GM13976 (cell line): ENCODE results near the gene SLC49A3.

Experiments
- DNase-seq: peaks from one replicate; pipeline ENCODE4 v3.0.0; 2012; ENCODE audit warnings: low spot score
- in situ Hi-C: fragments of 300-500 bp; cut with MboI; formaldehyde crosslinking; loops from one replicate; pipeline ENCODE4 v1.12.0; 2022; ENCODE audit warnings: low sequenced_read_pairs, mixed read lengths, inconsistent platforms; ENCODE audit not compliant: unreplicated experiment
- TF ChIP-seq, protein P1 (sequence below): IDR thresholded peaks from 2 replicates; pipeline ENCODE4 v1.5.1; 2012; ENCODE audit warnings: borderline replicate concordance, mild to moderate bottlenecking; ENCODE audit not compliant: insufficient read depth; ENCODE audit errors: extremely low read depth, missing control alignments, control extremely low read depth

SLC49A3 gene

DNA sequence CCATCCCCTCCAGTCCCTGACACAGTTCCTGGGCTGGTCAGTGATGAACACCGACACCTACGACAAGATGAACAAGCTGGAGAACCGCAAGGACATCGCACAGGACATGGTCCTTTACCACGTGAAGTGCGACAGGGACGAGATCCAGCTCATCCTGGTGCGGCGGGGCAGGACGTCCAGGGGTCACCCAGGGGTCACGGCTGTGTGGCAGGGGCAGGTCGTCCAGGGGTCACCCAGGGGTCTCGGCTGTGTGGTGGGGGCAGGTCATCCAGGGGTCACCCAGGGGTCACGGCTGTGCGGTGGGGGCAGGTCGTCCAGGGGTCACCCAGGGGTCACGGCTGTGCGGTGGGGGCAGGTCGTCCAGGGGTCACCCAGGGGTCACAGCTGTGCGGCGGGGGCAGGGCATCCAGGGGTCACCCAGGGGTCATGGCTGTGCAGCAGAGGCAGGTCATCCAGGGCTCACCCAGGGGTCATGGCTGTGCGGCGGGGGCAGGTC, 31.6 kb downstream of the SLC49A3 start:
- in situ Hi-C loops, result no loop called here
- TF ChIP-seq, protein P1, sequence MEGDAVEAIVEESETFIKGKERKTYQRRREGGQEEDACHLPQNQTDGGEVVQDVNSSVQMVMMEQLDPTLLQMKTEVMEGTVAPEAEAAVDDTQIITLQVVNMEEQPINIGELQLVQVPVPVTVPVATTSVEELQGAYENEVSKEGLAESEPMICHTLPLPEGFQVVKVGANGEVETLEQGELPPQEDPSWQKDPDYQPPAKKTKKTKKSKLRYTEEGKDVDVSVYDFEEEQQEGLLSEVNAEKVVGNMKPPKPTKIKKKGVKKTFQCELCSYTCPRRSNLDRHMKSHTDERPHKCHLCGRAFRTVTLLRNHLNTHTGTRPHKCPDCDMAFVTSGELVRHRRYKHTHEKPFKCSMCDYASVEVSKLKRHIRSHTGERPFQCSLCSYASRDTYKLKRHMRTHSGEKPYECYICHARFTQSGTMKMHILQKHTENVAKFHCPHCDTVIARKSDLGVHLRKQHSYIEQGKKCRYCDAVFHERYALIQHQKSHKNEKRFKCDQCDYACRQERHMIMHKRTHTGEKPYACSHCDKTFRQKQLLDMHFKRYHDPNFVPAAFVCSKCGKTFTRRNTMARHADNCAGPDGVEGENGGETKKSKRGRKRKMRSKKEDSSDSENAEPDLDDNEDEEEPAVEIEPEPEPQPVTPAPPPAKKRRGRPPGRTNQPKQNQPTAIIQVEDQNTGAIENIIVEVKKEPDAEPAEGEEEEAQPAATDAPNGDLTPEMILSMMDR, result no peak
- no peak for DNase-seq

DNA sequence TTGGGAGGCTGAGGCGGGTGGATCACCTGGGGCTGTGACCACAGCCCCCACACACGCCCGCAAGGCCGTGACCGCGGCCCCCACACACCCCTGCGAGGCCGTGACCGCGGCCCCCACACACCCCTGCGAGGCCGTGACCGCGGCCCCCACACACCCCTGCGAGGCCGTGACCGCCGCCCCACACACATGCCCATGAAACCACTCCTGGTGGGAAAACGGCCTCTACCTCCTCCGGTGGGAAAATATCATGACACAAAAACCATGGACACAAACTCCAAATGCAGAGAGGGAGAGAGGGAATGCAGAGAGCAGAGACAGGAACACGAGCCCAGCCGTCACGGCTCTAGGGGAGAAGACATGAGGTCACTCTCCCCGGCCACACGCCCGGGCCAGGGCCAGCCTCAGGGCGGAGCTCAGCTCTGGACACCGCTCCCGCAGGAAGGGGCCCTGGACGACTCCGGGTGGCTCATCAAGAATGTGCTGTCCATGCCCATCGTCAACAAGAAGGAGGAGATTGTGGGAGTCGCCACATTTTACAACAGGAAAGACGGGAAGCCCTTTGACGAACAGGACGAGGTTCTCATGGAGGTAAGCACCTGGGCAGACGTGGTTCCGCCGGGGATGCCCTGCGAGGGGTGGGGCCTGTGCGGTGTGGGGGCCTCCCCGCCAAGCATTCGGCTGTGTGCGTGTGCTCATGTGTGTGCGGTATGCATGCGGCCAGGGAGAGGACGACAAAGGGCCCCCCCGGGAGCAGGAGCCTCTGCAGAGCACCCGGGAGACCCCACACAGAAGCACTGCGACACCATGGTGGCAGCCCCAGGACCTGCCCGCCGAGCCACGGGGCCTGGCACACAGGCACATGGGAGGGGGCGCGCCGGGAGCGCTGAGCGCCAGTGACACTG, 32.3 kb downstream of the SLC49A3 start:
- TF ChIP-seq, protein P1, result no peak
- in situ Hi-C loops, result no loop called here

DNA sequence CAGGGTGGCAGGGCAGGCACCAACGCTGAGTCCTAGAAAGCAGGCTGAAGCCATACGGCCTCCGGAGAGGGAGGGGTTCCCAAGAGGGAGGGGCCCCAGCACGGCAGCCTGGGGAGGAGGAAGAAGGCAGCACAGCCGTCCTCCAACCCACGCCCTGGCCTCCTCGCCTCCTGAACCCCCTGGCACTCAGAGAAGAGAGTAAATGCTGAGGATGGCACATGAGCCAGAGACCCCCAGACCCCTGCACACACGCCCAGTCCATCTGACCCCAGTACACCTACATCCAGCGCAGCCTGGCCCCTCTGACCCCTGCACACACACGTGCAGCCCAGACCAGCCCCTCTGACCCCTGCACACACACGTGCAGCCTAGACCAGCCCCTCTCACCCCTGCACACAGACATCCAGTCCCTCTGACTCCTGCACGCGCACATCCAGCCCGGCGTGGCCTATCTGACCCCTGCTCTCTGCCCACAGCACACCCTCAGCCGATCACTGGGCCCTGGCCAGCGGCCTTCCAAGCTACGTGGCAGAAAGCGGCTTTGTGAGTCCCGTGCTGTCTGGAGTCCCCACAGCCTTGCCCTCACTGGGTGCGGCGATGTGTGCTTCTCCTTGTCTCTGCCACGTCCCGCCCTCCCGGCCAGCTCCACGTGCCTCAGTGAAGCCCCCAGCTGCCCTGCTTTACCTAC, 33.3 kb downstream of the SLC49A3 start:
- in situ Hi-C loops, result no loop called here
- TF ChIP-seq, protein P1, result no peak
- no peak for DNase-seq

More for the DNA sequence above, 32.3 kb downstream of the SLC49A3 start:
- no peak for DNase-seq

DNA sequence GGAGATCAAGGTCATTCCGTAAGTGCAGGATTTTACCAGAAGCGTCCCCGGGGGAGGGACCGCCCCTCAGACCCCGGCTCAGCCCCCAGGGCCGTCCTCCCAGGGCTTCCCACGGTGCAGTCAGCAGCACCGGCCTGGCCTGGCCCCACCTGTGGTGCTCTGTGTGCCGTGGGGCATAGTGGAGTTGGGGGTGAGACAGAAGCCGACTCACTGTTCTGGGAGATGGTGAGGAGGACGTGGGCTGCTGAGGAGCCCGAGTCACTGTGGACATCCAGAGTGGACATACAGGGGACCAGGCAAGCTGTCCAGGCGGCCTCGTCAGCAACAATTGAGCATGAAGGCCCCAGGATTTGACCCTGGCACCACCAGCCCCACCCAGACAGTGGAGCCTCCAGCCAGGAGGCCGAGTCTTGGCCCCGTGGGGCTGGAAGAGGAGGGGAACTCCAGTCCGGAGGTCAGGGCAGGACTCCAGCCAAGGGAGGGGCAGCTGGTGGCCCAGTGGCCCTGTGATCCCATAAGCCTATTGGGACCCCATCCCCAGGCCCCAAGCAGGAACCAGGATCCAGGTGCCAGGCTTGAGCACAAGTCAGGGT, 34.0 kb downstream of the SLC49A3 start:
- TF ChIP-seq, protein P1, result no peak
- DNase-seq, result no peak
- in situ Hi-C loops, result no loop called here

DNA sequence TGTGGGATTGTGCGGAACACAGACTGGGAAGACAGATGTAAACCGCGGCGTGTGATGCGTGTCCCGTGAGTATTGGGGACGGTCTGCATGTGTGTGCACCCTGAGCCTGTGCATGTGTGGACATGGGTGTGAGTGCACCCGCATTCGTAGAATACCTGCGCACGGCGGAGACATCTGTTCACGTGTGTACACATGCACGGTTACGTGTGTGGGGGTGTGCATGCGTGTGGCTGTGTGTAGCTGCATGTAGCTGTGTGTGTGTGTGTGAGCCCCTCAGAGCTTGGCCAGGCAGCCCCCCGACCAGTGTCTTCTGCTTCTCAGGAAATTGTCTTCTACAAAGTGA, 34.5 kb downstream of the SLC49A3 start:
- in situ Hi-C loops, result no loop called here
- TF ChIP-seq, protein P1, result no peak
- no peak for DNase-seq

DNA sequence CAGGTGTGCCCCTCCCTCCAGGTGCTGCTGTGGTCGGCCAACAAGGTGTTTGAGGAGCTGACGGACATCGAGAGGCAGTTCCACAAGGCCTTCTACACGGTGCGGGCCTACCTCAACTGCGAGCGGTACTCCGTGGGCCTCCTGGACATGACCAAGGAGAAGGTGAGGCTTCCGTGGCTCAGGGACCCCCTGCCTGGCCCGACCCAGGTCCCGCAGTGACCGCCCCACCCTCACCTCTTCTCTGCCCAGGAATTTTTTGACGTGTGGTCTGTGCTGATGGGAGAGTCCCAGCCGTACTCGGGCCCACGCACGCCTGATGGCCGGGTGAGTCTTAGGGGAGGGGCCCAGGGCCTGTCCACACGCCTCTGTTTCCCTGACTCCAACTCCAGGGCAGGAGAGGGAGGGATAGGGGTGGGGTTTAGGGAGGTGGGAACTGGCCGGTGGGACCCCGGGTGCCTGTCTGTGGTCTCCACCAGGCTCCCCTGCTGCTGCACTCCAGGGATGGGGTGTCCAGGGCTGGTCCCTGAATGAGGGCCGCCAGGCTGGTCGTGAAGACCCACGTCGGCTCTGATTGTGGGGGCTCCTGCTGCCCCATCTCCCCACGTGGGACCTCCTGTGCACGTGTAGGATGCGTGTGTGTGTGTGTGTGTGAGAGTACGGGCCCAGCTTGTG, 35.0 kb downstream of the SLC49A3 start:
- TF ChIP-seq, protein P1, result no peak
- in situ Hi-C loops, result no loop called here
- no peak for DNase-seq
